Ovary (tissue), 3 donors: Measurements from ENCODE around the gene SOD1.

ENCODE experiments used
- EP300 ChIP-seq: sonication (generic); formaldehyde crosslinking; IDR thresholded peaks from one replicate; pipeline ENCODE4 v1.6.1; 2017; ENCODE audit warnings: antibody characterized with exemption
- POLR2A ChIP-seq: fragments of 450-650 bp; IDR thresholded peaks from one replicate; pipeline ENCODE4 v1.6.1; 2017; ENCODE audit warnings: antibody characterized with exemption, mild to moderate bottlenecking, moderate library complexity
- TF ChIP-seq, protein P1 (sequence below), 3 donors: fragments of 450-650 bp in 2 of 3; fragments of 200-600 bp in 1 of 3; IDR thresholded peaks; one replicate each; pipeline versions ENCODE4 v1.5.1 to v1.8.0; 2016 to 2022; ENCODE audit warnings: antibody characterized with exemption in 3 of 3, mild to moderate bottlenecking in 1 of 3
- donor health status: DM: no; HTN: no; CAD: no.

DNA sequence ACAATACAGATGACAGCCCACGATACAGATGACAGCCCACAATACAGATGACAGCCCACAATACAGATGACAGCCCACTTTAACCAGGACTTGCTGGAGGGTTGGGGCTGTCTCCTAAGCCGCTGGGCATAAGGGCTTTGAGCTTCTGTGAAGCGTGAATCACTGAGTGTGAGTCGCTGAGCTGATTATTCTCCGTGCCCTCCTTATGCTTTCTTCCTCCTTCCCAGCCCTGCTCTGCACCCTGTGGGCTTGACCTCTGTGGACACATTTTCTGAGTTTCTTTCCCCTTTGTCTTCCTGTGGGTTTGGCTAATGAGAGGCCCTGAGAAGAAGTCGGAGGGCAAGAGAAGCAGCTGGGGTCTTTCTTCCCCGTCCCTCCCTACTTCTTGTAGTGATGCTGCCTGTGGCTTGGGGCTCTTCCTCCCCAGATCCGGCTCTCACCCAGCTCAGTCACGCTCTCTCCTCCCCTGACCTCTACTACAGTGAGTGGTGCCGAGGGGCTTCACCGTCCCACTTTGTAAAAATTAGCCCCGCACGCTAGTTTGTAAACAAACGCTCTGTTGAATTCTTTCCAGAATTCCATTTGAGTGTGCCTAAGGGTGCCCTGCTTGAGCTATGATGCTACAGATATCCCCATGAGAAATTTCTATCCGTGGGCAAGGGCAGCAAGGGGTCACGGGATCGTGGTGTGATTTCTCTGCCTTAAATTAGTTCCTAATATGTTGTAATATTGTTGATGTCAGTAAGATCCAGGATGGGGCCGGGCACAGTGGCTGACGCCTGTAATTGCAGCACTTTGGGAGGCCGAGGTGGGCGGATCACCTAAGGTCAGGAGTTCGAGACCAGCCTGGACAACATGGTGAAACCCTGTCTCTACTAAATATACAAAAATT, 46.4 kb upstream of the SOD1 start:
- TF ChIP-seq POLR2A (no peak), EP300 (no peak)
- TF ChIP-seq, protein P1, sequence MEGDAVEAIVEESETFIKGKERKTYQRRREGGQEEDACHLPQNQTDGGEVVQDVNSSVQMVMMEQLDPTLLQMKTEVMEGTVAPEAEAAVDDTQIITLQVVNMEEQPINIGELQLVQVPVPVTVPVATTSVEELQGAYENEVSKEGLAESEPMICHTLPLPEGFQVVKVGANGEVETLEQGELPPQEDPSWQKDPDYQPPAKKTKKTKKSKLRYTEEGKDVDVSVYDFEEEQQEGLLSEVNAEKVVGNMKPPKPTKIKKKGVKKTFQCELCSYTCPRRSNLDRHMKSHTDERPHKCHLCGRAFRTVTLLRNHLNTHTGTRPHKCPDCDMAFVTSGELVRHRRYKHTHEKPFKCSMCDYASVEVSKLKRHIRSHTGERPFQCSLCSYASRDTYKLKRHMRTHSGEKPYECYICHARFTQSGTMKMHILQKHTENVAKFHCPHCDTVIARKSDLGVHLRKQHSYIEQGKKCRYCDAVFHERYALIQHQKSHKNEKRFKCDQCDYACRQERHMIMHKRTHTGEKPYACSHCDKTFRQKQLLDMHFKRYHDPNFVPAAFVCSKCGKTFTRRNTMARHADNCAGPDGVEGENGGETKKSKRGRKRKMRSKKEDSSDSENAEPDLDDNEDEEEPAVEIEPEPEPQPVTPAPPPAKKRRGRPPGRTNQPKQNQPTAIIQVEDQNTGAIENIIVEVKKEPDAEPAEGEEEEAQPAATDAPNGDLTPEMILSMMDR (IDR thresholded peaks at IDR 0.05) = no peak
